IMR-90 (cell line): Measurements from ENCODE around the gene SLC9A5. TPM values are rescaled to one million over a fixed set of nuclear protein-coding genes. Genes with fewer than 3 reads are reported as not detected.

Source experiments
- ATAC-seq: fragments of 200-7000 bp; cut with Tn5 transposase; 2 replicates; pipeline ENCODE4 v1.9.1; 2020; ENCODE audit warnings: low read depth, mild to moderate bottlenecking, moderate library complexity
- BruUV-seq: library from RNA; stranded (reverse); fragments of 400-500 nt; replicated peaks from 2 replicates; lab custom pipeline; 2021; lab: Mats Ljungman, UMichigan
- CTCF ChIA-PET: fragments of 300-600 bp; formaldehyde crosslinking; extraction: SDS; loops from one replicate; lab custom pipeline; 2021; ENCODE audit warnings: antibody characterized with exemption; lab: Yijun Ruan, JAX
- POLR2A ChIA-PET: fragments of 300-600 bp; sonication (Branson Sonifier 250); formaldehyde crosslinking; loops from one replicate; lab custom pipeline; 2022; ENCODE audit warnings: antibody characterized with exemption; ENCODE audit not compliant: unreplicated experiment; lab: Charles Lee
- DNase-seq: peaks from one replicate; pipeline ENCODE4 v3.0.0; 2013
- H2AFZ ChIP-seq: replicated peaks from 2 replicates; pipeline ENCODE3; 2013; ENCODE audit warnings: low read length, mild to moderate bottlenecking; ENCODE audit not compliant: poor library complexity
- H2AK5ac ChIP-seq: 2 replicates; pipeline ENCODE4 v1.6.1; 2013; ENCODE audit warnings: low read depth, low read length, inconsistent platforms
- H2AK9ac ChIP-seq: replicated peaks from 2 replicates; pipeline ENCODE3; 2013; ENCODE audit warnings: mild to moderate bottlenecking, low read depth, low read length, moderate library complexity; ENCODE audit not compliant: poor library complexity
- H2BK120ac ChIP-seq: 2 replicates; pipeline ENCODE4 v1.6.1; 2013; ENCODE audit warnings: low read depth, low read length, inconsistent platforms
- H2BK15ac ChIP-seq: 3 replicates; pipeline ENCODE4 v1.6.1; 2013; ENCODE audit warnings: low read depth, low read length, inconsistent platforms
- H2BK20ac ChIP-seq: 2 replicates; pipeline ENCODE4 v1.6.1; 2013; ENCODE audit warnings: low read depth, mild to moderate bottlenecking, inconsistent platforms, low read length, moderate library complexity
- H2BK5ac ChIP-seq: 2 replicates; pipeline ENCODE4 v1.6.1; 2013; ENCODE audit warnings: mild to moderate bottlenecking, low read depth, low read length, inconsistent platforms; ENCODE audit not compliant: poor library complexity, severe bottlenecking
- H3K14ac ChIP-seq: replicated peaks from 2 replicates; pipeline ENCODE4 v1.6.1; 2013; ENCODE audit warnings: low read depth, low read length, inconsistent platforms
- H3K18ac ChIP-seq: 2 replicates; pipeline ENCODE4 v1.6.1; 2013; ENCODE audit warnings: low read depth, low read length, control low read depth
- H3K23ac ChIP-seq: 2 replicates; pipeline ENCODE4 v1.6.1; 2013; ENCODE audit warnings: low read depth, low read length, inconsistent platforms
- H3K27ac ChIP-seq: 2 replicates; pipeline ENCODE4 v1.5.1; 2013; ENCODE audit warnings: mild to moderate bottlenecking, control low read depth, low read length; ENCODE audit not compliant: insufficient read depth
- H3K27me3 ChIP-seq: 2 replicates; pipeline ENCODE4 v1.6.1; 2013; ENCODE audit warnings: low read length; ENCODE audit not compliant: control insufficient read depth, insufficient read depth
- H3K36me3 ChIP-seq: 2 replicates; pipeline ENCODE4 v1.6.1; 2013; ENCODE audit warnings: low read length, mixed read lengths; ENCODE audit not compliant: control insufficient read depth, insufficient read depth
- H3K4ac ChIP-seq: 2 replicates; pipeline ENCODE4 v1.6.1; 2013; ENCODE audit warnings: low read depth, low read length, inconsistent platforms
- H3K4me1 ChIP-seq: 2 replicates; pipeline ENCODE4 v1.6.1; 2013; ENCODE audit warnings: low read length, mixed read lengths; ENCODE audit not compliant: control insufficient read depth, insufficient read depth
- H3K4me2 ChIP-seq: 2 replicates; pipeline ENCODE4 v1.6.1; 2013; ENCODE audit warnings: low read depth, mild to moderate bottlenecking, control low read depth, low read length, moderate library complexity
- H3K4me3 ChIP-seq: 2 replicates; pipeline ENCODE4 v1.5.1; 2013; ENCODE audit warnings: low read depth, mild to moderate bottlenecking, control low read depth, low read length, moderate library complexity; ENCODE audit not compliant: insufficient read depth
- H3K56ac ChIP-seq: 2 replicates; pipeline ENCODE4 v1.6.1; 2013; ENCODE audit warnings: low read length, inconsistent platforms; ENCODE audit not compliant: insufficient read depth; ENCODE audit errors: extremely low read depth
- H3K79me1 ChIP-seq, 2 experiments: 2 replicates each; pipeline ENCODE4 v1.6.1; 2013; ENCODE audit warnings: low read length in 2 of 2, inconsistent platforms in 1 of 2, low read depth in 1 of 2
- H3K9ac ChIP-seq: 2 replicates; pipeline ENCODE4 v1.6.1; 2013; ENCODE audit warnings: low read depth, low read length, control low read depth
- H3K9me1 ChIP-seq: 2 replicates; pipeline ENCODE4 v1.6.1; 2013; ENCODE audit warnings: low read length, inconsistent platforms; ENCODE audit not compliant: insufficient read depth
- H3K9me3 ChIP-seq: 2 replicates; pipeline ENCODE4 v1.6.1; 2013; ENCODE audit warnings: low read length; ENCODE audit not compliant: control insufficient read depth, insufficient read depth
- H4K20me1 ChIP-seq: 2 replicates; pipeline ENCODE4 v1.6.1; 2013; ENCODE audit warnings: low read length, inconsistent platforms; ENCODE audit not compliant: insufficient read depth
- H4K5ac ChIP-seq: 2 replicates; pipeline ENCODE4 v1.6.1; 2013; ENCODE audit warnings: mild to moderate bottlenecking, low read depth, low read length, control low read depth
- H4K8ac ChIP-seq, 2 experiments: 2 replicates each; pipeline ENCODE4 v1.6.1; 2013; ENCODE audit warnings: low read depth in 2 of 2, low read length in 2 of 2, control low read depth in 1 of 2, inconsistent platforms in 1 of 2
- H4K91ac ChIP-seq: 2 replicates; pipeline ENCODE4 v1.6.1; 2013; ENCODE audit warnings: low read depth, low read length, inconsistent platforms; ENCODE audit not compliant: insufficient read depth
- BHLHE40 ChIP-seq: fragments of 150-350 bp; IDR thresholded peaks from 2 replicates; pipeline ENCODE4 v1.6.1; 2016; ENCODE audit warnings: mild to moderate bottlenecking, low read depth, low read length
- CEBPB ChIP-seq: IDR thresholded peaks from 2 replicates; pipeline ENCODE4 v1.6.1; 2012; ENCODE audit warnings: low read depth, low read length, improper control_type of control experiment
- CHD1 ChIP-seq: IDR thresholded peaks from 2 replicates; pipeline ENCODE4 v1.6.1; 2012; ENCODE audit warnings: low read depth, low read length, improper control_type of control experiment
- CTCF ChIP-seq: conservative IDR thresholded peaks from 2 replicates; pipeline ENCODE4 v1.5.1; 2012; ENCODE audit warnings: mild to moderate bottlenecking, low read depth, low read length, improper control_type of control experiment
- FOS ChIP-seq: fragments of 150-350 bp; IDR thresholded peaks from 2 replicates; pipeline ENCODE4 v1.6.1; 2016; ENCODE audit warnings: low read depth, low read length
- MAFK ChIP-seq: IDR thresholded peaks from 2 replicates; pipeline ENCODE4 v1.6.1; 2012; ENCODE audit warnings: low read depth, low read length, improper control_type of control experiment
- MAZ ChIP-seq: IDR thresholded peaks from 2 replicates; pipeline ENCODE4 v1.6.1; 2012; ENCODE audit warnings: low read depth, mild to moderate bottlenecking, low read length, improper control_type of control experiment, moderate library complexity, borderline replicate concordance
- MXI1 ChIP-seq: IDR thresholded peaks from 2 replicates; pipeline ENCODE4 v1.6.1; 2012; ENCODE audit warnings: low read depth, mild to moderate bottlenecking, low read length, moderate library complexity, borderline replicate concordance
- NFE2L2 ChIP-seq: fragments of 150-350 bp; IDR thresholded peaks from 2 replicates; pipeline ENCODE4 v1.6.1; 2016; ENCODE audit warnings: low read depth, mild to moderate bottlenecking, low read length
- POLR2A ChIP-seq: IDR thresholded peaks from 2 replicates; pipeline ENCODE4 v1.6.1; 2012; ENCODE audit warnings: mild to moderate bottlenecking, low read depth, low read length
- RAD21 ChIP-seq: IDR thresholded peaks from 2 replicates; pipeline ENCODE4 v1.6.1; 2012; ENCODE audit warnings: low read length, improper control_type of control experiment
- RCOR1 ChIP-seq: IDR thresholded peaks from 2 replicates; pipeline ENCODE4 v1.6.1; 2012; ENCODE audit warnings: mild to moderate bottlenecking, low read length, improper control_type of control experiment; ENCODE audit not compliant: insufficient replicate concordance
- RFX5 ChIP-seq: IDR thresholded peaks from 2 replicates; pipeline ENCODE4 v1.8.0; 2012; ENCODE audit warnings: low read depth, mild to moderate bottlenecking, low read length, moderate library complexity
- SMC3 ChIP-seq: fragments of 150-350 bp; IDR thresholded peaks from 2 replicates; pipeline ENCODE4 v1.6.1; 2016; ENCODE audit warnings: low read depth, mild to moderate bottlenecking, antibody characterized with exemption, low read length, moderate library complexity
- WGBS, 2 experiments: methylation state at CpG; one replicate each; pipeline versions ENCODE4 v1.1.5 to v1.1.7; 2013; ENCODE audit warnings: missing lambda C conversion rate in 2 of 2; ENCODE audit not compliant: insufficient read length in 1 of 2; ENCODE audit errors: extremely low coverage in 2 of 2; 5-methylcytosine and 5-hydroxymethylcytosine counted together
- dilution Hi-C: fragments of 300-500 bp; cut with HindIII; formaldehyde crosslinking; loops from one replicate; pipeline ENCODE4 v1.14.3; 2018; ENCODE audit warnings: low sequenced_read_pairs; ENCODE audit not compliant: unreplicated experiment
- in situ Hi-C: fragments of 300-500 bp; cut with MboI; formaldehyde crosslinking; loops from 3 replicates; pipeline ENCODE4 v1.14.3; 2019; ENCODE audit warnings: low sequenced_read_pairs, inconsistent platforms, mixed read lengths
- intact Hi-C: fragments of 100-400 bp; cut with micrococcal nuclease; formaldehyde crosslinking; loops from 2 replicates; pipeline ENCODE4 v1.10.0; 2022
- polyA plus RNA-seq, 3 experiments: library from polyadenylated mRNA; depleted of rRNA; stranded (reverse); fragments of >200 nt; gene quantifications; 2 replicates each; pipeline ENCODE4 v1.2.3, GENCODE V29; 2012; ENCODE audit warnings: low replicate concordance in 1 of 3
- total RNA-seq: library from RNA; depleted of rRNA; stranded (reverse); fragments of >200 nt; gene quantifications from 2 replicates; pipeline ENCODE4 v1.2.3, GENCODE V29; 2012
- TF ChIP-seq, protein P1 (sequence below): fragments of 150-350 bp; IDR thresholded peaks from 2 replicates; pipeline ENCODE4 v1.6.1; 2017; ENCODE audit warnings: mild to moderate bottlenecking, antibody characterized with exemption, low read length, low read depth
- TF ChIP-seq, protein P2 (sequence below): fragments of 150-350 bp; IDR thresholded peaks from 2 replicates; pipeline ENCODE4 v1.6.1; 2016; ENCODE audit warnings: low read depth, mild to moderate bottlenecking, low read length, moderate library complexity, borderline replicate concordance

SLC9A5 gene
- total and polyA plus RNA-seq, 2 of the 4 experiments (the other 2 are of a cell fraction), result 1.8 to 5.7 TPM

DNA sequence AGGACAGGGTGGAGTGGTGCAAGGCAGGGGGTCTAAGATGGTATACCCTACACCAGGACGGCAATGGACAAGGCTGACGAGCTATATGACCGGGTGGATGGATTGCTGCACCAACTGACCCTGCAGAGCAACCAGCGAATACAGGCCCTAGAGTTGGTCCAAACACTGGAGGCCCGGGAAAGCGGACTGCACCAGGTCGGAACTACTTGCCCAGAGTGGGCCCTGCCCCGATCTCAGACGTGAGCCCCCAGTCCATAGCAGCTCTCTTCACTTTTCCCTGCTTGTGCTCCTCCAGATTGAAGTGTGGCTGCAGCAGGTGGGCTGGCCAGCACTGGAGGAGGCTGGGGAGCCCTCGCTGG lies 33.6 kb downstream of the SLC9A5 start:
- ChIA-PET POLR2A (no interaction called here), CTCF (no interaction called here)
- no peak overlapping the region for H3K9ac ChIP-seq
- no peaks in the 10 kb centered on the region for H3K9me3 ChIP-seq
- intact Hi-C loops, result no loop called here
- H2BK20ac ChIP-seq, result no peak overlapping the region
- DNase-seq (no peak), ATAC-seq (no peak)
- no peak overlapping the region for H3K27ac ChIP-seq
- no peak overlapping the region for H3K4me2 ChIP-seq
- H2BK120ac ChIP-seq, result no peak overlapping the region
- no peak overlapping the region for H2AFZ ChIP-seq
- no peaks in the 10 kb centered on the region for H3K27me3 ChIP-seq
- peaks cover 19% of the 10 kb centered on the region for H3K4me1 ChIP-seq
- H2BK15ac ChIP-seq, result no peak overlapping the region
- no peak overlapping the region for H3K23ac ChIP-seq
- in situ Hi-C loops, result no loop called here
- H3K56ac ChIP-seq, result no peak overlapping the region
- dilution Hi-C loops, result no loop called here
- peaks cover 0 to 18% of the 10 kb centered on the region in 2 experiments; a peak in 3 of 4 replicates for H3K79me1 ChIP-seq
- no peak overlapping the region for H4K5ac ChIP-seq
- no peak overlapping the region for H4K91ac ChIP-seq
- WGBS, 2 experiments, result 100% methylated on average over 3 of the region's 10 CpGs; no CpG with 5 or more reads in 1 of the 2 experiments
- peaks cover 20% of the 10 kb centered on the region for H3K9me1 ChIP-seq
- H3K4me3 ChIP-seq, result no peak overlapping the region
- no peaks in the 10 kb centered on the region for H3K36me3 ChIP-seq
- no peak for TF ChIP-seq CTCF
- TF ChIP-seq FOS, result no peak
- no peak for TF ChIP-seq RCOR1
- no peak for TF ChIP-seq MAFK
- TF ChIP-seq MXI1, result no peak
- TF ChIP-seq, protein P1, sequence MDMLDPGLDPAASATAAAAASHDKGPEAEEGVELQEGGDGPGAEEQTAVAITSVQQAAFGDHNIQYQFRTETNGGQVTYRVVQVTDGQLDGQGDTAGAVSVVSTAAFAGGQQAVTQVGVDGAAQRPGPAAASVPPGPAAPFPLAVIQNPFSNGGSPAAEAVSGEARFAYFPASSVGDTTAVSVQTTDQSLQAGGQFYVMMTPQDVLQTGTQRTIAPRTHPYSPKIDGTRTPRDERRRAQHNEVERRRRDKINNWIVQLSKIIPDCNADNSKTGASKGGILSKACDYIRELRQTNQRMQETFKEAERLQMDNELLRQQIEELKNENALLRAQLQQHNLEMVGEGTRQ, result no peak
- TF ChIP-seq BHLHE40, result no peak
- no peak for TF ChIP-seq MAZ
- no peak for TF ChIP-seq CHD1
- TF ChIP-seq SMC3, result no peak
- TF ChIP-seq POLR2A, result no peak
- no peak for TF ChIP-seq RFX5
- TF ChIP-seq NFE2L2, result no peak
- no peak for TF ChIP-seq RAD21
- no peak for TF ChIP-seq CEBPB
- TF ChIP-seq, protein P2, sequence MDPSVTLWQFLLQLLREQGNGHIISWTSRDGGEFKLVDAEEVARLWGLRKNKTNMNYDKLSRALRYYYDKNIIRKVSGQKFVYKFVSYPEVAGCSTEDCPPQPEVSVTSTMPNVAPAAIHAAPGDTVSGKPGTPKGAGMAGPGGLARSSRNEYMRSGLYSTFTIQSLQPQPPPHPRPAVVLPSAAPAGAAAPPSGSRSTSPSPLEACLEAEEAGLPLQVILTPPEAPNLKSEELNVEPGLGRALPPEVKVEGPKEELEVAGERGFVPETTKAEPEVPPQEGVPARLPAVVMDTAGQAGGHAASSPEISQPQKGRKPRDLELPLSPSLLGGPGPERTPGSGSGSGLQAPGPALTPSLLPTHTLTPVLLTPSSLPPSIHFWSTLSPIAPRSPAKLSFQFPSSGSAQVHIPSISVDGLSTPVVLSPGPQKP, result no peak
- H4K20me1 ChIP-seq, result 0 out of 2 replicates have a peak, but pooled peaks cover 3% of the 10 kb centered on the region
- no peak overlapping the region for H2BK5ac ChIP-seq
- no peak overlapping the region for H4K8ac ChIP-seq
- H3K18ac ChIP-seq, result no peak overlapping the region
- H3K14ac ChIP-seq, result no peak overlapping the region
- H2AK5ac ChIP-seq, result no peak overlapping the region
- H2AK9ac ChIP-seq, result no peak overlapping the region
- BruUV-seq, result no TSS peak
- H3K4ac ChIP-seq, result no peak overlapping the region
